ENCODE results near the gene FAM120C.
A peak's percentile ranks its signal among the peaks of the same experiment; 100 is the strongest.

The FAM120C gene

GRCh38 chrX:54134269-54134668 is 48.8 kb downstream of the FAM120C start:
- no peak for DNase-seq

GRCh38 chrX:54116391-54116790 is 66.7 kb downstream of the FAM120C start:
- DNase-seq = no peak

GRCh38 chrX:54093571-54093970 is 89.5 kb downstream of the FAM120C start:
- no peak for DNase-seq

- no peak for DNase-seq
Measured at GRCh38 chrX:54093159-54093558, 89.9 kb downstream of the FAM120C start.

GRCh38 chrX:54090880-54091279 is 92.2 kb downstream of the FAM120C start:
- no peak for DNase-seq

- DNase-seq = no peak
Measured at GRCh38 chrX:54089191-54089590, 93.9 kb downstream of the FAM120C start.

- no peak for DNase-seq
Measured at GRCh38 chrX:54087661-54088060, 95.4 kb downstream of the FAM120C start.

- no peak for DNase-seq
Measured at GRCh38 chrX:54085666-54086065, 97.4 kb downstream of the FAM120C start.

- no peak for DNase-seq
Measured at GRCh38 chrX:54076903-54077302, 106.2 kb downstream of the FAM120C start.

GRCh38 chrX:54074826-54075225 is 108.2 kb downstream of the FAM120C start:
- DNase-seq = no peak

GRCh38 chrX:54067766-54068165 is 115.3 kb downstream of the FAM120C start:
- DNase-seq = no peak

GRCh38 chrX:54066841-54067240 is 116.2 kb downstream of the FAM120C start:
- no peak for DNase-seq

GRCh38 chrX:54064564-54064963 is 118.5 kb downstream of the FAM120C start:
- DNase-seq = no peak

GRCh38 chrX:54063361-54063760 is 119.7 kb downstream of the FAM120C start:
- DNase-seq = no peak

- DNase-seq = no peak
Measured at GRCh38 chrX:54049801-54050200, 133.3 kb downstream of the FAM120C start.

- DNase-seq = no peak
Measured at GRCh38 chrX:54048412-54048811, 134.6 kb downstream of the FAM120C start.

- DNase-seq = no peak
Measured at GRCh38 chrX:54045563-54046228, 137.4 kb downstream of the FAM120C start.

- DNase-seq = peak in 1 of 2 experiments; percentile 65
Measured at GRCh38 chrX:54044877-54045338, 138.1 kb downstream of the FAM120C start.

- peak; percentile 82 to 89 for DNase-seq
Measured at GRCh38 chrX:54044126-54044876, 138.8 kb downstream of the FAM120C start, which contains the start of gene PHF8. PHF8 (minus strand) TSS chrX:54044473; CDS start chrX:54042728, 1,745 bp downstream.

- peak in 1 of 2 experiments; percentile 8 for DNase-seq
Measured at GRCh38 chrX:54043541-54044125, 139.4 kb downstream of the FAM120C start.

- DNase-seq = no peak
Measured at GRCh38 chrX:54043056-54043455, 140.0 kb downstream of the FAM120C start.

GRCh38 chrX:54042609-54043021 is 140.4 kb downstream of the FAM120C start:
- no peak for DNase-seq

GRCh38 chrX:54030329-54030728 is 152.7 kb downstream of the FAM120C start:
- no peak for DNase-seq
